MV-4-11 (cell line): ENCODE data around the gene TBC1D20.
A peak's percentile ranks its signal among the peaks of the same experiment; 100 is the strongest.
"Not testable (repeated sequence)": the region's sequence is repeated elsewhere in the genome, so short reads cannot be mapped to it uniquely, and the experiment has no call there.

Experiments
- DNase-seq: peaks from one replicate; lab custom pipeline; 2025; lab: John Stamatoyannopoulos, UW

TBC1D20 gene, protein sequence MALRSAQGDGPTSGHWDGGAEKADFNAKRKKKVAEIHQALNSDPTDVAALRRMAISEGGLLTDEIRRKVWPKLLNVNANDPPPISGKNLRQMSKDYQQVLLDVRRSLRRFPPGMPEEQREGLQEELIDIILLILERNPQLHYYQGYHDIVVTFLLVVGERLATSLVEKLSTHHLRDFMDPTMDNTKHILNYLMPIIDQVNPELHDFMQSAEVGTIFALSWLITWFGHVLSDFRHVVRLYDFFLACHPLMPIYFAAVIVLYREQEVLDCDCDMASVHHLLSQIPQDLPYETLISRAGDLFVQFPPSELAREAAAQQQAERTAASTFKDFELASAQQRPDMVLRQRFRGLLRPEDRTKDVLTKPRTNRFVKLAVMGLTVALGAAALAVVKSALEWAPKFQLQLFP

DNA sequence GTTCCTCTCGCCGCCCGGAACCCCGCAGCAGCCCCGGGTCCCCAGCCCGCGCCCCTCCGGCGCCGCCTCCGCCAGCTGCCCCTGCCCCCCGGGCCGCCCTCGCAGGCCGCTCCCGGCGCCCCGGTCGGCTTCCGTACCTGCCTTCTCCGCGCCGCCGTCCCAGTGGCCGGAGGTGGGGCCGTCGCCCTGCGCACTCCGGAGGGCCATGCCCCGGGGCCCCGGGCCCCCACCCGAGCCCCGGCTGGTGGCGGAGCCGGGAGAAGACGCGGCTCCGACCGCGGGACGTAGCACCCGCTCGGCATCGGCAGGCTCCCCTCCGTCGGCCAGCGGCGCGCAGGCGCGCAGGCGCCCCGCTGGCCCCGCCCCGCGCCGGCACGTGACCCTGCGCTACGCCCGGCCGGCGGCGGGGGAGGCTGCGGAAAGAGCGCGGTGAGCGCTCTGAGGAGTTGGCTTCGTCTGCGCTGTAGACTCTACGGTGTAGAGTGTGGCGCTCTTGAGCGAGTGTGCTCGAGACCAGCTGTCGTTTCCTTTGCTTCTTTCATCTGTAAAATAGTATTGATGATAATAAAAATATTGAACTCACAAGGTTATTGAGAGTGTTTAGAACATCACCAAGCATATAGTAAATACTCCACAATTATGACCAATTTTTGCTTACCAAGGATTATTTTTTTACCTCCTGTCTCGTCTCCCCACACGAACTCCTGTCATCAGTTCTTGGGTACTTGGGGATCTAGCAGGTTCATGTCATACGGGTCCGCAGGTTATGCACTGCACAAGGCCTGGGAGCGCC lies at the start of gene TBC1D20:
Gene TBC1D20, minus strand, starts transcription at position 335 of the 793 bp plus-strand sequence. Its CDS starts 128 bp downstream, at position 207.
- DNase-seq, result peak; percentile 77

- DNase-seq, result not testable (repeated sequence)
These were observed 48.2 kb upstream of the TBC1D20 start for GRCh38 chr20:510328-511057.

- DNase-seq, result not testable (repeated sequence)
These were observed 46.0 kb upstream of the TBC1D20 start for GRCh38 chr20:508364-508787.

DNA sequence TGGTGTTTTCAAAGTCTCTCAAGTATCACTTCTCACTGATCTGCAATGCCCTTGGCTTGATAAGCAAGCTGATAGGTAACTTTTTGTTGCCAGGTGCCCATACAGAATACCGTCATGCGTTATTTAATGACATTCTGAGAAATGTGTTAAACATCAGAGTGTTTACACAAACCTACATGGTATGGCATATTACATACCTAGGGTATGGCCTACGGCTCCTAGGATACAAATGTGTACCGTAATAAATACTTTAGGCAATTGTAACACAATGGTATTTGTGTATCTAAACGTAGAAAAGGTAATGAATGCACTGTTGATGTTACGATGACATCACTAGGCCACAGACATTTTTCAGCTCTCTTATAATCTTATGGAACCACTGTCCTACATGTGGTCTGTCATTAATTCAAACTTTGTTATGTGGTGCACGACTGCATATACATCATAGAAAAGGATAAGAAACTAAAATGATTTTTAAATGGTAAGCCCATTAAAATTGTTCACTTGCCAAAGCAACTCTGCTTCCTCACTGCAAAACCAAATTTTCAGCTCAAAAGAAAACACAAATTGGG lies 45.5 kb upstream of the TBC1D20 start:
- DNase-seq, result no peak

DNA sequence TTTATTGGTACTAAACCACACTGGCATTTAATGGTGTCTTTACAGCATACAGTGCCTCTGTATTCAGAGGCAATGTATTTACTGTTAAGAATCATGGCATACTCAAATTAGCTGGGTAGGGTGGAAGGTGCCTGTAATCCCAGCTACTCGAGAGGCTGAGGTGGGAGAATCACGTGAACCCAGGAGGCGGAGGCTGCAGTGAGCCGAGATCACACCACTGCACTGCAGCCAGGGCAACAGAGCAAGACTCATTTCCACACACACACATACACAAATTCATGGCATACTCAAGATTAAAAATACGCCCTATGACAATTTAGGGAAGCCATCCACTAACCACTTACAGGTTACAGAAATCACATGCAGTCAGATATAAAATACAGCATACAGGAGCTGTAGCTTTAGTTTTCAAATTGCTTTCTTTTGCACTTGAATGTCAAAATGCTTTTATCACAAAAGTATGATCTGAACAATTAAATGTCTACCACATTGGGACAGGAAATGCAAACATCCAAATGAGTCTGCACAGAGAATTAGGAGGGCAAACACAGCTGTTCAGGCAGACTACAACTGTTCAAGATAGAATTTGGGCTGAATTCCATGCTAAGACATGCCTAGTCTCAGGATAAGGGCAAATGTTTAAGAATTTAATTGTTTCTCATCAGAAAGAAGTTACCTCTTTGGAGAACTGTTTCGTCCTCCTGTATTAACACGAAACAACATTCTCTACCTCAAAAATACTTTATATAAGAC lies 44.8 kb upstream of the TBC1D20 start:
- DNase-seq, result no peak

- DNase-seq, result no peak
These were observed 42.3 kb upstream of the TBC1D20 start for GRCh38 chr20:504632-505075.

- no peak for DNase-seq
These were observed 40.9 kb upstream of the TBC1D20 start for GRCh38 chr20:503048-503737.

- DNase-seq, result no peak
These were observed 35.6 kb upstream of the TBC1D20 start for GRCh38 chr20:497979-498378.

- peak; percentile 56 for DNase-seq
These were observed 33.9 kb upstream of the TBC1D20 start for GRCh38 chr20:496126-496696.

- DNase-seq, result no peak
These were observed 29.8 kb upstream of the TBC1D20 start for GRCh38 chr20:492159-492558.

DNA sequence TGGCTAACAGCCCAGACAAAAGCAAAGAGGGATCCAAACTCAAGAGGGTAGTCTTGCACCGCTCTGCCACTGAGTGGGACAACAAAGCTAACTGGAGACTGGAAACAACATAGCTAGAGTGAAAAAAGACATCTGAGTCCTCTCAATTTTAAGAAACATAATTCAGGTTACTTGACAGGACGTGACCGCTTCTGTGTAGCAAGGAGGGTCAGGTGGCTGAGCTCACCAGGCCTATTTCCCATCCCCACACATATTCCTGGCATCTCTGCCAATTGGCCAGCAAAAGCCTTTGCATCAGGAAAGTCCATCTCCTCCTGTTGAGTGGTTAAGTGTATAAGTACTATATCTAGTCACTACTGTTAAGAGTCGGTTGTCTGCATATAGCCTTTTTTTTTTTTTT lies 25.3 kb upstream of the TBC1D20 start:
- DNase-seq, result no peak

GRCh38 chr20:483815-484644 lies 21.7 kb upstream of the TBC1D20 start:
- no peak for DNase-seq

DNA sequence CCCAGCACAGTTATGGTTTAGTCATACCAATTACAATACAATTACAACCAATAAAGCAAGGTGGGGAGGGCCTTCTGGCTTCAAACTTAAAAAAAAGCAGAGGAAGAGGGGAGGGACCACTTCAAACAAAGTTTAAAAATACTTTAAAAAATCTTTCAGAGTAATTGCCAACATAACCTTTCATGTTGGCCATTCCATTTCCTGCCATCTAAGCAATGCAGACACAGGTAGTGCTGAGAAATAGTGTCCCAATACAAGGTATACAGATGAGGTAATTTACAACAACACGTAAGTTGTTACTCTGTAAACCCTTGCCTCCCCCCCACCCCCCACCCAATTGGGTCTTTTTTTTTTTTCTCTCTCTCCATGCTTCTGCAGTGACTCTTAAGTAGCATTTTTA lies 18.8 kb upstream of the TBC1D20 start:
- no peak for DNase-seq

DNA sequence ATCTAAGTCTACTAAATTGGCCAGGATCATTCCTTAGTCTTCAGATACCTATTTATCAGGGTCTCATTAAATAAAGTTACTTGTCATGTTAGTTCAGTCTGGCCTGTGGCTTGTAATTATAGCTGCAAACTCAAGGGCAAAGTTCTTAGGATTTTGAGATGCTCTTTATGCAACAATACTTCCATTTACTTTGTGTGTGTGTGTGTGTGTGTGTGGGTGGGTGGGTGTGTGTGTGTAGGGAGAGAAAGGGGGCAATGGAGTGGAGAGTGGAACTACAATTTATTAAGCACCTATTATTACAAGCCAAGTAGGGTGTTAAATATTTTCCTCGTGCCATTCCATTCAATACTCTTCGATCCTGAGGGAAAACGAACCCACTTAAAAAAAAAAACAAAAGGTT lies 17.7 kb upstream of the TBC1D20 start:
- no peak for DNase-seq

GRCh38 chr20:479487-479886 lies 17.2 kb upstream of the TBC1D20 start:
- DNase-seq, result no peak

DNA sequence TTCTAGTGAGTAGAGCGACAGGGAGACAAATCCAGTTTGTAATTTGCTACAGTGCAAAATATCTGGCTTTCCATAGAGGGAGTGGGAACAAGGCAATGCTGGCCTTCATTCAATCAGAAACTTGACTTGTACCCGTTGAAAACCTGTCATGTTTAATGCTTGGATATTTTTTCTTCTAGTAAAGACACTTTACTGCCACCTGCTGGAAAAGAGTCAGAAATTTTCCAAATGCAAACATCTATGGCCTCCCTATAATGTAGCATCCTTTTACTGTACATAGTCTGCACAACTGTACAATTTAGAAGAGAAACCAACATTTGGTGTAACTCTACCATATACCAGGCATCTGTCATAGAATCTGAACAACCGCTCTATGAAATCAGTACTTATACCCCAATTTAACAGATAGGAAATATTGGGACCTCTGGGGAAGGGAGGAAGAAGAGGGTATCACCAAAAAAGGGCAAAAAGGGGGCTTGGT lies 16.7 kb upstream of the TBC1D20 start:
- DNase-seq, result peak; percentile 66

- DNase-seq, result no peak
These were observed 15.9 kb upstream of the TBC1D20 start for GRCh38 chr20:478010-478948.
